ENCODE results near the gene PSAPL1.

PSAPL1 gene

DNA sequence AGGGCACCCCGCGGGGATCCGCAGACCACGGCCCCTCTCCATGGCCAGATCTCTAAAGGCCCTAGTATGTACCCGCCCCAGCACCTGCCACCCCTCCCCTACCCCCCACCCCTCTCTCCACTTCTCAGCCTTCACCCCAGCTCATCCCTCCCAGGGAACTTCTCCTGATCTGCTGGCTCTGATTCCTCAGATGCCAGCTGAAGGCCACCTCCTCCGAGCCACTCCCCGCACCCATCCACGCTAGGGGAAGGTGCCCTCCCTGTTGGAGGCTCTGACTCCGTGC is 11.9 kb downstream of the PSAPL1 start:
- in situ Hi-C loops (cut with HindIII; ENCODE audit: low pct_ligation_motif_present, low sequenced_read_pairs) = no loop called here
- TF ChIP-seq, protein P1, sequence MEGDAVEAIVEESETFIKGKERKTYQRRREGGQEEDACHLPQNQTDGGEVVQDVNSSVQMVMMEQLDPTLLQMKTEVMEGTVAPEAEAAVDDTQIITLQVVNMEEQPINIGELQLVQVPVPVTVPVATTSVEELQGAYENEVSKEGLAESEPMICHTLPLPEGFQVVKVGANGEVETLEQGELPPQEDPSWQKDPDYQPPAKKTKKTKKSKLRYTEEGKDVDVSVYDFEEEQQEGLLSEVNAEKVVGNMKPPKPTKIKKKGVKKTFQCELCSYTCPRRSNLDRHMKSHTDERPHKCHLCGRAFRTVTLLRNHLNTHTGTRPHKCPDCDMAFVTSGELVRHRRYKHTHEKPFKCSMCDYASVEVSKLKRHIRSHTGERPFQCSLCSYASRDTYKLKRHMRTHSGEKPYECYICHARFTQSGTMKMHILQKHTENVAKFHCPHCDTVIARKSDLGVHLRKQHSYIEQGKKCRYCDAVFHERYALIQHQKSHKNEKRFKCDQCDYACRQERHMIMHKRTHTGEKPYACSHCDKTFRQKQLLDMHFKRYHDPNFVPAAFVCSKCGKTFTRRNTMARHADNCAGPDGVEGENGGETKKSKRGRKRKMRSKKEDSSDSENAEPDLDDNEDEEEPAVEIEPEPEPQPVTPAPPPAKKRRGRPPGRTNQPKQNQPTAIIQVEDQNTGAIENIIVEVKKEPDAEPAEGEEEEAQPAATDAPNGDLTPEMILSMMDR (IDR thresholded peaks at IDR 0.05; ENCODE audit: low read depth, low read length, missing control alignments) = no peak
- no peaks in the 10 kb centered on the region for H3K36me3 ChIP-seq (replicated peaks)
- H3K27me3 ChIP-seq (replicated peaks) = no peaks in the 10 kb centered on the region
- H3K27ac ChIP-seq = no peak overlapping the region
- no peak overlapping the region for H3K4me3 ChIP-seq (ENCODE audit: low read depth, low read length)
- DNase-seq = no peak

GRCh38 chr4:7422151-7422897 is 12.4 kb downstream of the PSAPL1 start:
- no peaks in the 10 kb centered on the region for H3K27me3 ChIP-seq (replicated peaks)
- in situ Hi-C loops (cut with HindIII; ENCODE audit: low pct_ligation_motif_present, low sequenced_read_pairs) = no loop called here
- no peak for DNase-seq
- H3K4me3 ChIP-seq (ENCODE audit: low read depth, low read length) = no peak overlapping the region
- H3K27ac ChIP-seq = no peak overlapping the region
- H3K36me3 ChIP-seq (replicated peaks) = no peaks in the 10 kb centered on the region
- TF ChIP-seq, protein P1 (IDR thresholded peaks at IDR 0.05; ENCODE audit: low read depth, low read length, missing control alignments) = no peak

DNA sequence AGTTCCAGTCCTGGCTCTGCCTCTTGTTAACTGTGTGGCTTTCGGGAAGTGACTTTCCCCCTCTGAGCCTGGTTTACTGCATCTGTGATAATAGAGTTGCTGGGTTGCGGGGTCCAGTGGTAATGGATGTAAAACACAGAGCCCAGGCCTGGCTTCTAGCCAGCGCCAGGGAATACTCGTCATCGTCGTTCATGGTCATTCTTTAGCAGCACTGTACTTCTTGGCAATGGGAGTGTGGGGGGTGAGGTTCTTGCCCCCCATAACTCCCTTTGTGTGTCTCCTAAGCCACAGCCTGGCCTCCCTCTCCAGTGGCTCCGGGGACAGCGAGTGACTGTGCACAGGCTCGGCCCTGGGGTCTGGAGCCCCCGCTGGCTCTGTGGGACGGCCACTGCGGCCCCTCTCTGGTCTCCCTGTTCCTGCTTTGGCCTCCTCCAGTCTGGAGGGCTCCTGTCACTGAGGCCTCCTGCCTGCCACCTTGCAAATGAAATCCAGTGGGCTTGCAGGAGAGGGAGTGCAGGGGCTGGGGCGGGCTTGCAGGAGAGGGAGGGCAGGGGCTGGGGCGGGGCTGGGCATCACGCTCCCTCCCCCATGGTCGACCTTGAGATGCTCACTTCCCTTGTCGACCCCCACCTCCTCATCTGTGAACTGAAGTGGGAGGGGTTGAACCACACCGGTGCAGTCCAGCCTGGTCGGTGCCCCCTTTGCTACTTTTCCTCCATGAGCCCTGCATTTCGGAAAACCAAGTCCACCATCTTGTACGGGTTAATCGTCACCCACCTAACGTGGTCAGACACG is 13.2 kb downstream of the PSAPL1 start:
- DNase-seq = no peak
- TF ChIP-seq, protein P1 (IDR thresholded peaks at IDR 0.05; ENCODE audit: low read depth, low read length, missing control alignments) = no peak
- Histone ChIP-seq H3K27ac (no peak overlapping the region), H3K27me3 (replicated peaks) (no peaks in the 10 kb centered on the region), H3K4me3 (ENCODE audit: low read depth, low read length) (no peak overlapping the region), H3K36me3 (replicated peaks) (no peaks in the 10 kb centered on the region)
- in situ Hi-C loops (cut with HindIII; ENCODE audit: low pct_ligation_motif_present, low sequenced_read_pairs) = no loop called here

DNA sequence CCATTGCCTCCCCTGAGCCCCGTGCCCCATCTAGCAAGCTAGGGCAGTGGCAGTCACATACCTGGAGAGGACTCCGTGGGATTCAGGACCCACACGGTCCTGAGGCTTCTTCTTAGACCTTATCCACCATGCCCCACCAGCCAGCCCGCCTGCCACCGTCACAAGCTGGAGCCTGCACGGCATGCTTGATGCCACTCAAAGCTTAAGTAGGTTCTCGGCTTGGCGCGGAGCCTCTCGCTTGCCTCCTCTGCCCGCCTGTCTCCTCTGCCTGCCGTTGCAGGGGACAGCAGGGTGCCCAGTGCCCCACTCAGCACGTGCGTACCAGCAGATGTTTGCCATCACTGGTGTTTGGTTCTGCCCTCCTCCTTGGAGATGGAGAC is 14.1 kb downstream of the PSAPL1 start:
- Histone ChIP-seq H3K36me3 (replicated peaks) (no peaks in the 10 kb centered on the region), H3K27me3 (replicated peaks) (no peaks in the 10 kb centered on the region), H3K4me3 (ENCODE audit: low read depth, low read length) (no peak overlapping the region), H3K27ac (no peak overlapping the region)
- DNase-seq = no peak
- TF ChIP-seq, protein P1 (IDR thresholded peaks at IDR 0.05; ENCODE audit: low read depth, low read length, missing control alignments) = no peak
- in situ Hi-C loops (cut with HindIII; ENCODE audit: low pct_ligation_motif_present, low sequenced_read_pairs) = no loop called here

GRCh38 chr4:7419961-7420660 is 14.6 kb downstream of the PSAPL1 start:
- Histone ChIP-seq H3K36me3 (replicated peaks) (no peaks in the 10 kb centered on the region), H3K27ac (no peak overlapping the region), H3K4me3 (ENCODE audit: low read depth, low read length) (no peak overlapping the region), H3K27me3 (replicated peaks) (peaks cover under 1% of the 10 kb centered on the region)
- TF ChIP-seq, protein P1 (IDR thresholded peaks at IDR 0.05; ENCODE audit: low read depth, low read length, missing control alignments) = no peak
- no peak for DNase-seq
- in situ Hi-C loops (cut with HindIII; ENCODE audit: low pct_ligation_motif_present, low sequenced_read_pairs) = no loop called here
